ENCODE results near the gene HIPK2.

The HIPK2 gene

GRCh38 chr7:139752604-139753003 is 25.2 kb downstream of the HIPK2 start:
- Histone ChIP-seq H3K4me3 (no peak overlapping the region), H3K9me3 (ENCODE audit: low read depth, low read length) (no peaks in the 10 kb centered on the region), H3K27ac (no peak overlapping the region), H3K9ac (ENCODE audit: insufficient read length) (no peak overlapping the region), H3K36me3 (ENCODE audit: insufficient read depth, low read length) (no peaks in the 10 kb centered on the region)
- no peak for DNase-seq (ENCODE audit: low read depth, low spot score)
- TF ChIP-seq FOXP2 (optimal IDR thresholded peaks at IDR 0.05; ENCODE audit: control extremely low read depth, extremely low read length, insufficient read depth) = no peak
- no peak for TF ChIP-seq POLR2AphosphoS5 (IDR thresholded peaks at IDR 0.05; ENCODE audit: borderline replicate concordance, low read depth, low read length)
- TF ChIP-seq EZH2 (IDR thresholded peaks at IDR 0.05) = no peak

- H3K36me3 ChIP-seq (ENCODE audit: insufficient read depth, low read length) = no peaks in the 10 kb centered on the region
- H3K9ac ChIP-seq (ENCODE audit: insufficient read length) = no peak overlapping the region
- TF ChIP-seq EZH2 (IDR thresholded peaks at IDR 0.05) (no peak), FOXP2 (optimal IDR thresholded peaks at IDR 0.05; ENCODE audit: control extremely low read depth, extremely low read length, insufficient read depth) (no peak), POLR2AphosphoS5 (IDR thresholded peaks at IDR 0.05; ENCODE audit: borderline replicate concordance, low read depth, low read length) (no peak)
- no peak overlapping the region for H3K4me3 ChIP-seq
- no peaks in the 10 kb centered on the region for H3K9me3 ChIP-seq (ENCODE audit: low read depth, low read length)
- H3K27ac ChIP-seq = no peak overlapping the region
- DNase-seq (ENCODE audit: low read depth, low spot score) = no peak
Measured at GRCh38 chr7:139752148-139752547, 25.6 kb downstream of the HIPK2 start.

GRCh38 chr7:139750459-139751095 is 27.2 kb downstream of the HIPK2 start:
- Histone ChIP-seq H3K4me3 (no peak overlapping the region), H3K36me3 (ENCODE audit: insufficient read depth, low read length) (no peaks in the 10 kb centered on the region), H3K27ac (no peak overlapping the region), H3K9ac (ENCODE audit: insufficient read length) (no peak overlapping the region), H3K9me3 (ENCODE audit: low read depth, low read length) (no peaks in the 10 kb centered on the region)
- no peak for DNase-seq (ENCODE audit: low read depth, low spot score)
- TF ChIP-seq POLR2AphosphoS5 (IDR thresholded peaks at IDR 0.05; ENCODE audit: borderline replicate concordance, low read depth, low read length) (no peak), EZH2 (IDR thresholded peaks at IDR 0.05) (no peak), FOXP2 (optimal IDR thresholded peaks at IDR 0.05; ENCODE audit: control extremely low read depth, extremely low read length, insufficient read depth) (no peak)

- no peaks in the 10 kb centered on the region for H3K9me3 ChIP-seq (ENCODE audit: low read depth, low read length)
- no peak overlapping the region for H3K9ac ChIP-seq (ENCODE audit: insufficient read length)
- TF ChIP-seq EZH2 (IDR thresholded peaks at IDR 0.05) (no peak), POLR2AphosphoS5 (IDR thresholded peaks at IDR 0.05; ENCODE audit: borderline replicate concordance, low read depth, low read length) (no peak), FOXP2 (optimal IDR thresholded peaks at IDR 0.05; ENCODE audit: control extremely low read depth, extremely low read length, insufficient read depth) (no peak)
- H3K27ac ChIP-seq = no peak overlapping the region
- H3K36me3 ChIP-seq (ENCODE audit: insufficient read depth, low read length) = no peaks in the 10 kb centered on the region
- H3K4me3 ChIP-seq = no peak overlapping the region
- DNase-seq (ENCODE audit: low read depth, low spot score) = no peak
Measured at GRCh38 chr7:139749545-139749944, 28.3 kb downstream of the HIPK2 start.

- no peaks in the 10 kb centered on the region for H3K36me3 ChIP-seq (ENCODE audit: insufficient read depth, low read length)
- H3K27ac ChIP-seq = no peak overlapping the region
- TF ChIP-seq FOXP2 (optimal IDR thresholded peaks at IDR 0.05; ENCODE audit: control extremely low read depth, extremely low read length, insufficient read depth) (no peak), POLR2AphosphoS5 (IDR thresholded peaks at IDR 0.05; ENCODE audit: borderline replicate concordance, low read depth, low read length) (no peak), EZH2 (IDR thresholded peaks at IDR 0.05) (no peak)
- H3K9me3 ChIP-seq (ENCODE audit: low read depth, low read length) = no peaks in the 10 kb centered on the region
- DNase-seq (ENCODE audit: low read depth, low spot score) = no peak
- H3K9ac ChIP-seq (ENCODE audit: insufficient read length) = no peak overlapping the region
- no peak overlapping the region for H3K4me3 ChIP-seq
Measured at GRCh38 chr7:139748941-139749340, 28.9 kb downstream of the HIPK2 start.

- DNase-seq (ENCODE audit: low read depth, low spot score) = no peak
- no peak overlapping the region for H3K9ac ChIP-seq (ENCODE audit: insufficient read length)
- H3K9me3 ChIP-seq (ENCODE audit: low read depth, low read length) = no peaks in the 10 kb centered on the region
- no peaks in the 10 kb centered on the region for H3K36me3 ChIP-seq (ENCODE audit: insufficient read depth, low read length)
- TF ChIP-seq FOXP2 (optimal IDR thresholded peaks at IDR 0.05; ENCODE audit: control extremely low read depth, extremely low read length, insufficient read depth) (no peak), POLR2AphosphoS5 (IDR thresholded peaks at IDR 0.05; ENCODE audit: borderline replicate concordance, low read depth, low read length) (no peak), EZH2 (IDR thresholded peaks at IDR 0.05) (no peak)
- no peak overlapping the region for H3K27ac ChIP-seq
- no peak overlapping the region for H3K4me3 ChIP-seq
Measured at GRCh38 chr7:139748373-139748765, 29.4 kb downstream of the HIPK2 start.

- H3K36me3 ChIP-seq (ENCODE audit: insufficient read depth, low read length) = no peaks in the 10 kb centered on the region
- TF ChIP-seq POLR2AphosphoS5 (IDR thresholded peaks at IDR 0.05; ENCODE audit: borderline replicate concordance, low read depth, low read length) (no peak), EZH2 (IDR thresholded peaks at IDR 0.05) (no peak), FOXP2 (optimal IDR thresholded peaks at IDR 0.05; ENCODE audit: control extremely low read depth, extremely low read length, insufficient read depth) (no peak)
- no peak overlapping the region for H3K4me3 ChIP-seq
- no peaks in the 10 kb centered on the region for H3K9me3 ChIP-seq (ENCODE audit: low read depth, low read length)
- no peak overlapping the region for H3K27ac ChIP-seq
- DNase-seq (ENCODE audit: low read depth, low spot score) = no peak
- no peak overlapping the region for H3K9ac ChIP-seq (ENCODE audit: insufficient read length)
Measured at GRCh38 chr7:139747662-139748372, 30.0 kb downstream of the HIPK2 start.

GRCh38 chr7:139746652-139747051 is 31.1 kb downstream of the HIPK2 start:
- Histone ChIP-seq H3K9ac (ENCODE audit: insufficient read length) (no peak overlapping the region), H3K4me3 (no peak overlapping the region), H3K27ac (no peak overlapping the region), H3K36me3 (ENCODE audit: insufficient read depth, low read length) (no peaks in the 10 kb centered on the region), H3K9me3 (ENCODE audit: low read depth, low read length) (no peaks in the 10 kb centered on the region)
- no peak for DNase-seq (ENCODE audit: low read depth, low spot score)
- TF ChIP-seq POLR2AphosphoS5 (IDR thresholded peaks at IDR 0.05; ENCODE audit: borderline replicate concordance, low read depth, low read length) = no peak
- no peak for TF ChIP-seq EZH2 (IDR thresholded peaks at IDR 0.05)
- no peak for TF ChIP-seq FOXP2 (optimal IDR thresholded peaks at IDR 0.05; ENCODE audit: control extremely low read depth, extremely low read length, insufficient read depth)
